Gastrocnemius medialis (tissue), 4 donors: ENCODE data around the gene UTP11. TPM values are rescaled to one million over a fixed set of nuclear protein-coding genes. Genes with fewer than 3 reads are reported as not detected.

Experiments used
- ATAC-seq, 2 donors: fragments of 150-250 bp; one replicate each; pipeline ENCODE4 v1.9.1; 2016
- DNase-seq, 2 donors: peaks; one replicate each; pipeline ENCODE4 v3.0.0-alpha.2; 2019
- H3K27ac ChIP-seq, 4 donors: fragments of 200-600 bp; sonication (generic); 1 replicate in 1 of 4; 2 replicates in 3 of 4; pipeline ENCODE4 v1.5.1; 2016 to 2018; ENCODE audit warnings: mild to moderate bottlenecking in 2 of 4, moderate library complexity in 1 of 4
- H3K27me3 ChIP-seq, 3 donors: fragments of 200-600 bp; sonication (generic) in 2 of 3; 1 replicate in 1 of 3; 2 replicates in 2 of 3; pipeline versions ENCODE4 v1.5.1 to v1.6.0; 2016 to 2019; ENCODE audit warnings: mild to moderate bottlenecking in 1 of 3, moderate library complexity in 1 of 3
- H3K36me3 ChIP-seq, 2 donors: fragments of 200-600 bp; sonication (generic) in 1 of 2; one replicate each; pipeline ENCODE4 v1.5.1; 2017 to 2018
- H3K4me1 ChIP-seq, 2 donors: fragments of 200-600 bp; sonication (generic) in 1 of 2; one replicate each; pipeline ENCODE4 v1.5.1; 2016 to 2017; ENCODE audit warnings: mild to moderate bottlenecking in 2 of 2
- H3K4me3 ChIP-seq, 4 donors: fragments of 200-600 bp; sonication (generic) in 3 of 4; 1 replicate in 1 of 4; 2 replicates in 3 of 4; pipeline ENCODE4 v1.5.1; 2016 to 2019; ENCODE audit warnings: mild to moderate bottlenecking in 2 of 4
- H3K9me3 ChIP-seq, 3 donors: fragments of 200-600 bp; sonication (generic) in 2 of 3; 1 replicate in 1 of 3; 2 replicates in 2 of 3; pipeline ENCODE4 v1.5.1; 2016 to 2019
- POLR2A ChIP-seq, 2 donors: fragments of 450-650 bp; IDR thresholded peaks; one replicate each; pipeline ENCODE4 v1.6.1; 2017; ENCODE audit warnings: antibody characterized with exemption in 2 of 2, mild to moderate bottlenecking in 2 of 2, moderate library complexity in 2 of 2
- in situ Hi-C, 4 donors: fragments of 200-750 bp; cut with MboI; loops; one replicate each; pipeline versions ENCODE4 v1.15.0 to v1.8.0; 2017; ENCODE audit warnings: low sequenced_read_pairs in 4 of 4
- intact Hi-C: fragments of 100-400 bp; cut with DNase I; formaldehyde crosslinking; loops from one replicate; pipeline ENCODE4 v1.15.1; 2023; ENCODE audit warnings: low total_unique reads
- total RNA-seq, 4 donors: library from RNA; depleted of rRNA; stranded (reverse); fragments of >200 nt; gene quantifications; one replicate each; pipeline versions ENCODE4 v1.1.0 to v1.2.3, GENCODE V29; 2016
- TF ChIP-seq, protein P1 (sequence below), 5 experiments: fragments of 450-650 bp in 3 of 5; fragments of 200-600 bp in 2 of 5; sonication (generic) in 2 of 5; IDR thresholded peaks in 4 of 5; conservative IDR thresholded peaks in 1 of 5; 1 replicate in 4 of 5; 2 replicates in 1 of 5; pipeline ENCODE4 v1.5.1; 2016 to 2019; ENCODE audit warnings: antibody characterized with exemption in 5 of 5, mild to moderate bottlenecking in 3 of 5, moderate library complexity in 3 of 5

Gene UTP11
- total RNA-seq, 4 donors from 2014 or later, result 141 to 206 (median 186) TPM

DNA sequence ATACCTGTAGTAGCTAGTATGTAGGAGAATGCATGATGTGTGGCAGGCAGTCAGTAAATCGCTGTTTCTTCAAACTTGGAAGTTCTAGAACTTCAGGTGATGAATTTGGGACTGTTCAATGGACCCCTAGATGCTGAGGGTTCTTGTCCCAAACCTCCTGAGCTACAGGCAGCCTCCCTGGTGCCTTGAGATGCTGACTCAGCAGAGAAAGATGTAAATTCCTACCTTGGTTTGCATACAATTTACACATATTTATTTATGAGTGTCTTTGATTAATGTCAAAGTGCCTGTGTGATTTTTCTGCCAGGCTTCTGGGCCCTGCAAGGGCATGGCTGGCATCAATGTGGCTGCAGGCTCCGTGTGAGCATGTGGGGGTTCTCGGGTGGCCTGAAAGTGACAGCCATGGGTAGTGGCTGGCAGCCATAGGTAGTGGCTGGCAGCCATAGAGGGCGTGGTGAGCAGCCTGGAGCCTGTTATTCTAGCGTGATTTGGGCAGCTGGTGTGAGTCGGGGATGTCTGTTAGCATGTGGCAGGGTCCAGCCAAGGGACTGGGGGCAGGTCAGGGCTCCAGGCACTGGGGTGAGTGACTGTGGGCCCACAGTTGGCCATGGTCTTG, 47.2 kb downstream of the UTP11 start:
- Histone ChIP-seq H3K27me3 (no peaks in the 10 kb centered on the region), H3K36me3 (no peaks in the 10 kb centered on the region), H3K4me1 (no peaks in the 10 kb centered on the region), H3K9me3 (no peaks in the 10 kb centered on the region), H3K27ac (no peak overlapping the region), H3K4me3 (no peak overlapping the region)
- DNase-seq (no peak), ATAC-seq (no peak)
- intact Hi-C loops (no loop called here), in situ Hi-C loops (loop anchor here in 2 of 4 donors (25.0 kb wide), 2 partner anchors 753 to 778 kb away; no protein-coding TSS in a partner anchor)
- no peak for TF ChIP-seq POLR2A (IDR thresholded peaks at IDR 0.05)
- TF ChIP-seq, protein P1, sequence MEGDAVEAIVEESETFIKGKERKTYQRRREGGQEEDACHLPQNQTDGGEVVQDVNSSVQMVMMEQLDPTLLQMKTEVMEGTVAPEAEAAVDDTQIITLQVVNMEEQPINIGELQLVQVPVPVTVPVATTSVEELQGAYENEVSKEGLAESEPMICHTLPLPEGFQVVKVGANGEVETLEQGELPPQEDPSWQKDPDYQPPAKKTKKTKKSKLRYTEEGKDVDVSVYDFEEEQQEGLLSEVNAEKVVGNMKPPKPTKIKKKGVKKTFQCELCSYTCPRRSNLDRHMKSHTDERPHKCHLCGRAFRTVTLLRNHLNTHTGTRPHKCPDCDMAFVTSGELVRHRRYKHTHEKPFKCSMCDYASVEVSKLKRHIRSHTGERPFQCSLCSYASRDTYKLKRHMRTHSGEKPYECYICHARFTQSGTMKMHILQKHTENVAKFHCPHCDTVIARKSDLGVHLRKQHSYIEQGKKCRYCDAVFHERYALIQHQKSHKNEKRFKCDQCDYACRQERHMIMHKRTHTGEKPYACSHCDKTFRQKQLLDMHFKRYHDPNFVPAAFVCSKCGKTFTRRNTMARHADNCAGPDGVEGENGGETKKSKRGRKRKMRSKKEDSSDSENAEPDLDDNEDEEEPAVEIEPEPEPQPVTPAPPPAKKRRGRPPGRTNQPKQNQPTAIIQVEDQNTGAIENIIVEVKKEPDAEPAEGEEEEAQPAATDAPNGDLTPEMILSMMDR (IDR thresholded peaks at IDR 0.05 in 4 of 5, conservative IDR thresholded peaks at IDR 0.05 in 1 of 5), result no peak

DNA sequence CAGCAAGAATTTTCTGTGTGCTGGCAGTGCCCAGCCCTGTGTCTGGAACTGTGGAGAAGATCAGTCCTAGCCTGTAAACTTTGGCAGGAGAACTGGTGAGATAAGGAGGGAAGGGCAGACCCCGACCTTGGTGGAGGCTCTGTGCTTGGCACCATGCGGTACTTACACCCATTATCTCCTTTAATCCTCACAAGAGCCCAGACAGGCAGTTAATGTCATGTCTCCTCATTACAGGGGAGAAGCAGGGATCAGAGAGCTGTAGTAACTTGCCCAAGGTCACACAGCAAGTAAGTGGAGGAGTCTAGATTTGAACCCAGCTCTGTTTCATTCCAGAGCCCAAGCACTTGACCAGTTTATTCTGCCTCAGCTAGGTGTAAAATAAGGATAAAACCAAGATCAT, 48.0 kb downstream of the UTP11 start:
- intact Hi-C loops, result no loop called here
- TF ChIP-seq, protein P1 (IDR thresholded peaks at IDR 0.05 in 4 of 5, conservative IDR thresholded peaks at IDR 0.05 in 1 of 5), result no peak
- no peak for TF ChIP-seq POLR2A (IDR thresholded peaks at IDR 0.05)
- Histone ChIP-seq H3K4me1 (no peaks in the 10 kb centered on the region), H3K9me3 (no peaks in the 10 kb centered on the region), H3K4me3 (no peak overlapping the region), H3K36me3 (no peaks in the 10 kb centered on the region), H3K27ac (no peak overlapping the region), H3K27me3 (no peaks in the 10 kb centered on the region)
- DNase-seq (no peak), ATAC-seq (no peak)
- in situ Hi-C loops, result loop anchor here in 2 of 4 donors (25.0 kb wide), 2 partner anchors 752 to 777 kb away; no protein-coding TSS in a partner anchor

DNA sequence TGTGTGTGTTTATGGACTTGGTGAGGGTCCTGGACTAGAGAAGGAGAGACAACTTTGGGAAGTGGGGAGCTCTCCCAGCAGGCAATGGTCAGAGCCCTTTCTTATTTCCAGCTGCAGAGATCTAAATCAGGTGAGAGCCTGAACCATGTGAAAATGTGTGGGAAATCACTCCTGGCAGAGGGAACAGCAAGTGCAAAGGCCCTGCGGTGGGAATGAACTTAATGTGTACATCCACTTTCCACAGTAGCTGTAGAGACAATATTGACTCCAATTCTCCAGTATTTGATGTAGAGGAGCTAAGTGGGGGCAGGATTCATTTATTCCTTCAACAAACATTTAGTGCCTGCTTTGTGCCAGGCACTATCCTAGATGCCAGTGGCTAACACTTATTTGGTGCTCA, 48.8 kb downstream of the UTP11 start:
- Histone ChIP-seq H3K27ac (no peak overlapping the region), H3K4me3 (no peak overlapping the region), H3K27me3 (no peaks in the 10 kb centered on the region), H3K4me1 (no peaks in the 10 kb centered on the region), H3K36me3 (no peaks in the 10 kb centered on the region), H3K9me3 (no peaks in the 10 kb centered on the region)
- no peak for DNase-seq
- TF ChIP-seq POLR2A (IDR thresholded peaks at IDR 0.05), result no peak
- TF ChIP-seq, protein P1 (IDR thresholded peaks at IDR 0.05 in 4 of 5, conservative IDR thresholded peaks at IDR 0.05 in 1 of 5), result no peak
- in situ Hi-C loops, result loop anchor here in 2 of 4 donors (25.0 kb wide), 2 partner anchors 751 to 776 kb away; no protein-coding TSS in a partner anchor
- intact Hi-C loops, result no loop called here
- no peak for ATAC-seq

DNA sequence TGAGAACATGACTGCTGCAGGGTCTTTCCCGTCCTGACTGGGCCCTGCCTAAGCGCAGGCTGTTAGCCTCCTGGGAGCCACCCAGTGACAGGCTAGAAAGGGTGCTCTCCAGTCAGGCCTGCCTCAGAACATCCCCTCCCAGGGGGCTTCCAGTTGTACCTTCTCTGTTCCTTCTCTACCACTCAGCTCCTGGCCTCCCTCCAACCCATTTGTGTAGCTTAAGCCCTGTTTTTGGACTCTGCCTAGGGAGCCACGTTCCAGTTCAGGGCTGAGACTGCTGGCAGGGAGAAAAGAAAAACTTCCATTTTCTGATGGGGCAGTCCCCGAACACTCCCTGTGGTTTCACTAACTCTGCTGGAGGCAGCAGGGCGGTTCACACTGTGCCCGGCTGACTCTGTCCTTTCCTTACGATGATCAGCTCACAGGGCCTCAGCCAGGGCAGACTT, 49.4 kb downstream of the UTP11 start:
- in situ Hi-C loops, result loop anchor here in 2 of 4 donors (25.0 kb wide), 2 partner anchors 750 to 775 kb away; no protein-coding TSS in a partner anchor
- DNase-seq, result no peak
- Histone ChIP-seq H3K27me3 (no peaks in the 10 kb centered on the region), H3K4me1 (no peaks in the 10 kb centered on the region), H3K4me3 (no peak overlapping the region), H3K27ac (no peak overlapping the region), H3K36me3 (no peaks in the 10 kb centered on the region), H3K9me3 (no peaks in the 10 kb centered on the region)
- TF ChIP-seq, protein P1 (IDR thresholded peaks at IDR 0.05 in 4 of 5, conservative IDR thresholded peaks at IDR 0.05 in 1 of 5), result no peak
- no peak for TF ChIP-seq POLR2A (IDR thresholded peaks at IDR 0.05)
- intact Hi-C loops, result no loop called here
- ATAC-seq, result no peak
